Pancreas (tissue), 10 donors: ENCODE results near the gene GRIN2A. TPM values are rescaled to one million over a fixed set of nuclear protein-coding genes. Genes with fewer than 3 reads are reported as not detected.

ENCODE experiments used
- ATAC-seq, 4 donors: fragments of 200-7000 bp; cut with Tn5 transposase; one replicate each; pipeline versions ENCODE4 v1.8.0 to v1.9.1; 2020; ENCODE audit warnings: mild to moderate bottlenecking in 4 of 4, moderate library complexity in 4 of 4
- DNase-seq, 6 donors: peaks; one replicate each; pipeline ENCODE4 v3.0.0-alpha.2; 2020
- FAIRE-seq: peaks from 2 replicates; lab custom pipeline; 2012; peaks lifted over from hg19 to GRCh38; lab: Jason Lieb, UNC
- H3K27ac ChIP-seq, 4 donors: fragments of 200-600 bp; sonication (generic); 1 replicate in 3 of 4; 2 replicates in 1 of 4; pipeline versions ENCODE4 v1.5.0 to v1.8.0; 2020
- H3K27me3 ChIP-seq, 4 donors: fragments of 200-600 bp; one replicate each; pipeline ENCODE4 v1.8.0; 2021
- H3K36me3 ChIP-seq, 3 donors: fragments of 200-600 bp; sonication (generic) in 1 of 3; one replicate each; pipeline versions ENCODE4 v1.5.0 to v1.8.0; 2020 to 2021
- H3K4me1 ChIP-seq, 3 donors: fragments of 200-600 bp; one replicate each; pipeline ENCODE4 v1.8.0; 2021
- H3K4me3 ChIP-seq, 4 donors: fragments of 200-600 bp; sonication (generic) in 2 of 4; one replicate each; pipeline versions ENCODE4 v1.5.0 to v1.8.0; 2020 to 2021
- H3K9me3 ChIP-seq, 4 donors: fragments of 200-600 bp; one replicate each; pipeline ENCODE4 v1.8.0; 2021
- CTCF ChIP-seq, 4 donors: fragments of 200-600 bp; sonication (generic) in 3 of 4; IDR thresholded peaks; one replicate each; pipeline versions ENCODE4 v1.5.0 to v1.8.0; 2021; ENCODE audit warnings: antibody characterized with exemption in 4 of 4
- WGBS, 2 donors: extraction: QIAGEN DNeasy Blood & Tissue Kit; methylation state at CpG; one replicate each; pipeline ENCODE4 v1.1.7; 2013; 5-methylcytosine and 5-hydroxymethylcytosine counted together
- intact Hi-C, 3 donors: fragments of 100-400 bp; cut with DNase I; formaldehyde crosslinking; loops; one replicate each; pipeline versions ENCODE4 v1.11.1 to v1.14.2; 2022
- polyA plus RNA-seq, 2 donors: library from polyadenylated mRNA; stranded (reverse); fragments of 200-250 nt; gene quantifications; one replicate each; pipeline ENCODE4 v1.2.3, GENCODE V29; 2013
- total RNA-seq, 6 donors: library from RNA; stranded (reverse); fragmentation: NEBNext Ultra II Directional in 4 of 6; extraction: Animal tissue kit (Norgen Biotek cat#: 25700) in 4 of 6; gene quantifications; one replicate each; pipeline versions ENCODE4 v1.2.1 to v1.2.4, GENCODE V29; 2021 to 2023
- donor health status: healthy with polysubstance abuse.
- donor health status: DM: no; HTN: no; CAD: no; lungs with moderate emphysema.
- donor health status: DM: no; HTN: no; CAD: no.
- donor health status: control.
- donor health status: control.
- donor health status: Bipolar disorder and iron deficiency.
- donor health status: DM: yes; HTN: yes; CAD: no.
- donor health status: DM: no; HTN: no; CAD: no.
- donor health status: DM: no; HTN: no; CAD: no.
- donor health status: DM: yes; HTN: yes; CAD: no.

GRIN2A gene
- total and polyA plus RNA-seq, 8 donors, result 0.09 to 2.2 (median 0.32) TPM

GRCh38 chr16:10001258-10001775 is 180.9 kb downstream of the GRIN2A start:
- Histone ChIP-seq H3K4me1 (no peaks in the 10 kb centered on the region), H3K27me3 (no peaks in the 10 kb centered on the region), H3K36me3 (no peaks in the 10 kb centered on the region), H3K9me3 (no peaks in the 10 kb centered on the region), H3K27ac (no peak overlapping the region), H3K4me3 (no peak overlapping the region)
- FAIRE-seq, result no peak
- no peak for ATAC-seq
- intact Hi-C loops, result no loop called here
- DNase-seq, result no peak
- no peak for TF ChIP-seq CTCF (IDR thresholded peaks at IDR 0.05)
- WGBS, 2 donors, result 36 to 76% methylated on average over 2 of the region's 2 CpGs

GRCh38 chr16:9996221-9996620 is 186.0 kb downstream of the GRIN2A start:
- DNase-seq (no peak), FAIRE-seq (no peak), ATAC-seq (no peak)
- no peak for TF ChIP-seq CTCF (IDR thresholded peaks at IDR 0.05)
- H3K4me1 ChIP-seq, result no peaks in the 10 kb centered on the region
- H3K27me3 ChIP-seq, result no peaks in the 10 kb centered on the region
- no peaks in the 10 kb centered on the region for H3K36me3 ChIP-seq
- intact Hi-C loops, result no loop called here
- no peaks in the 10 kb centered on the region for H3K9me3 ChIP-seq
- 31 to 37% methylated on average over 5 of the region's 5 CpGs for WGBS, 2 donors
- no peak overlapping the region for H3K27ac ChIP-seq
- no peak overlapping the region for H3K4me3 ChIP-seq

- intact Hi-C loops, result no loop called here
- no peaks in the 10 kb centered on the region for H3K36me3 ChIP-seq
- H3K9me3 ChIP-seq, result no peaks in the 10 kb centered on the region
- H3K4me1 ChIP-seq, result no peaks in the 10 kb centered on the region
- no peak overlapping the region for H3K27ac ChIP-seq
- ATAC-seq, result no peak
- no peak for FAIRE-seq
- 66 to 83% methylated on average over 7 of the region's 7 CpGs for WGBS, 2 donors
- DNase-seq, result no peak
- no peaks in the 10 kb centered on the region for H3K27me3 ChIP-seq
- no peak for TF ChIP-seq CTCF (IDR thresholded peaks at IDR 0.05)
- no peak overlapping the region for H3K4me3 ChIP-seq
Measured at GRCh38 chr16:9992441-9992840, 189.8 kb downstream of the GRIN2A start.

GRCh38 chr16:9980981-9981380 is 201.2 kb downstream of the GRIN2A start:
- H3K36me3 ChIP-seq, result no peaks in the 10 kb centered on the region
- no peak overlapping the region for H3K4me3 ChIP-seq
- H3K9me3 ChIP-seq, result no peaks in the 10 kb centered on the region
- ATAC-seq (no peak), FAIRE-seq (no peak), DNase-seq (no peak)
- no peak for TF ChIP-seq CTCF (IDR thresholded peaks at IDR 0.05)
- H3K27me3 ChIP-seq, result peaks cover 0 to 13% (median 0%) of the 10 kb centered on the region in 4 donors
- H3K4me1 ChIP-seq, result no peaks in the 10 kb centered on the region
- intact Hi-C loops, result no loop called here
- 43 to 58% methylated on average over 1 of the region's 1 CpG for WGBS, 2 donors
- no peak overlapping the region for H3K27ac ChIP-seq

GRCh38 chr16:9978160-9978725 is 204.0 kb downstream of the GRIN2A start:
- Histone ChIP-seq H3K27me3 (no peaks in the 10 kb centered on the region), H3K9me3 (no peaks in the 10 kb centered on the region), H3K4me3 (no peak overlapping the region), H3K4me1 (no peaks in the 10 kb centered on the region), H3K27ac (no peak overlapping the region), H3K36me3 (no peaks in the 10 kb centered on the region)
- no peak for FAIRE-seq
- DNase-seq, result no peak
- no peak for TF ChIP-seq CTCF (IDR thresholded peaks at IDR 0.05)
- 45 to 70% methylated on average over 2 of the region's 2 CpGs for WGBS, 2 donors
- ATAC-seq, result no peak
- intact Hi-C loops, result no loop called here
